Measurements from ENCODE around the gene CFDP1. TPM values are rescaled to one million over a fixed set of nuclear protein-coding genes. Genes with fewer than 3 reads are reported as not detected.

The CFDP1 gene
- total and polyA plus RNA-seq, 11 donors = 17.7 to 60.6 (median 25.3) TPM

- TF ChIP-seq POLR2A (IDR thresholded peaks at IDR 0.05) = no peak
- no peak for TF ChIP-seq CTCF (IDR thresholded peaks at IDR 0.05)
- Histone ChIP-seq H3K4me1 (peaks cover 0 to 49% (median 6%) of the 10 kb centered on the region in 12 donors), H3K27me3 (peaks cover 0 to 57% (median 0%) of the 10 kb centered on the region in 9 donors), H3K36me3 (peaks cover 0 to 22% (median 0%) of the 10 kb centered on the region in 9 donors), H3K27ac (peak overlapping the region in 3 of 12 donors; percentile 14 to 35 (median 17)), H3K9me3 (no peaks in the 10 kb centered on the region), H3K4me3 (no peak overlapping the region)
- ATAC-seq (peak in 1 of 4 donors; percentile 45), DNase-seq (no peak)
- WGBS, 4 donors = 83 to 85% (median 84%) methylated on average over 10 of the region's 10 CpGs
- intact Hi-C loops (cut with DNase I) = loop anchor here in 4 of 10 donors (5.0 to 10.0 kb wide), 4 partner anchors 55 to 178 kb away; no protein-coding TSS in a partner anchor
Observed at GRCh38 chr16:75379911-75380847, 53.1 kb downstream of the CFDP1 start.

GRCh38 chr16:75379339-75379738, 54.0 kb downstream of the CFDP1 start:
- peaks cover 0 to 62% (median 0%) of the 10 kb centered on the region in 9 donors for H3K27me3 ChIP-seq
- ATAC-seq = no peak
- no peak overlapping the region for H3K27ac ChIP-seq
- no peak for TF ChIP-seq POLR2A (IDR thresholded peaks at IDR 0.05)
- no peak for TF ChIP-seq CTCF (IDR thresholded peaks at IDR 0.05)
- H3K9me3 ChIP-seq = no peaks in the 10 kb centered on the region
- H3K36me3 ChIP-seq = peaks cover 0 to 22% (median 0%) of the 10 kb centered on the region in 9 donors
- peaks cover 0 to 48% (median 6%) of the 10 kb centered on the region in 12 donors for H3K4me1 ChIP-seq
- DNase-seq = no peak
- intact Hi-C loops (cut with DNase I) = loop anchor here in 2 of 10 donors (10.0 kb wide), 2 partner anchors 55 to 65 kb away; no protein-coding TSS in a partner anchor
- H3K4me3 ChIP-seq = no peak overlapping the region
- 96 to 100% (median 97%) methylated on average over 1 of the region's 1 CpG for WGBS, 4 donors

- no peak for DNase-seq
- peaks cover 0 to 67% (median 0%) of the 10 kb centered on the region in 9 donors for H3K27me3 ChIP-seq
- peaks cover 0 to 48% (median 6%) of the 10 kb centered on the region in 12 donors for H3K4me1 ChIP-seq
- H3K27ac ChIP-seq = no peak overlapping the region
- TF ChIP-seq CTCF (IDR thresholded peaks at IDR 0.05) (no peak), POLR2A (IDR thresholded peaks at IDR 0.05) (no peak)
- WGBS, 4 donors = 92 to 97% (median 96%) methylated on average over 2 of the region's 2 CpGs
- intact Hi-C loops (cut with DNase I) = loop anchor here in 2 of 10 donors (10.0 kb wide), 2 partner anchors 54 to 64 kb away; no protein-coding TSS in a partner anchor
- peaks cover 0 to 28% (median 0%) of the 10 kb centered on the region in 9 donors for H3K36me3 ChIP-seq
- no peak for ATAC-seq
- H3K9me3 ChIP-seq = no peaks in the 10 kb centered on the region
- H3K4me3 ChIP-seq = no peak overlapping the region
Observed at GRCh38 chr16:75378616-75379015, 54.7 kb downstream of the CFDP1 start.

Data from heart left ventricle (tissue), 16 donors.